ENCODE results near the gene TAOK1.

TAOK1 gene

GRCh38 chr17:29379084-29379991, 10.8 kb upstream of the TAOK1 start:
- no peak for DNase-seq

- no peak for DNase-seq
Observed at GRCh38 chr17:29383686-29384085, 6.5 kb upstream of the TAOK1 start.

GRCh38 chr17:29384901-29385300, 5.3 kb upstream of the TAOK1 start:
- no peak for DNase-seq

GRCh38 chr17:29386760-29387159, 3.4 kb upstream of the TAOK1 start:
- no peak for DNase-seq

GRCh38 chr17:29388937-29389336, 1.2 kb upstream of the TAOK1 start:
- no peak for DNase-seq

- DNase-seq, result no peak
Observed at GRCh38 chr17:29390851-29391631, 878 bp downstream of the TAOK1 start.

- DNase-seq, result no peak
Observed at GRCh38 chr17:29393436-29393835, 3.3 kb downstream of the TAOK1 start.

GRCh38 chr17:29394761-29395160, 4.6 kb downstream of the TAOK1 start:
- no peak for DNase-seq

GRCh38 chr17:29396066-29396465, 5.9 kb downstream of the TAOK1 start:
- DNase-seq, result no peak

GRCh38 chr17:29399634-29400033, 9.5 kb downstream of the TAOK1 start:
- no peak for DNase-seq

GRCh38 chr17:29400818-29401217, 10.7 kb downstream of the TAOK1 start:
- DNase-seq, result no peak

GRCh38 chr17:29401258-29401657, 11.1 kb downstream of the TAOK1 start:
- no peak for DNase-seq

GRCh38 chr17:29407856-29408255, 17.7 kb downstream of the TAOK1 start:
- DNase-seq, result no peak

- no peak for DNase-seq
Observed at GRCh38 chr17:29409963-29410362, 19.8 kb downstream of the TAOK1 start.

- DNase-seq, result no peak
Observed at GRCh38 chr17:29412780-29413565, 22.8 kb downstream of the TAOK1 start.

- DNase-seq, result no peak
Observed at GRCh38 chr17:29420128-29420527, 30.0 kb downstream of the TAOK1 start.

- DNase-seq, result no peak
Observed at GRCh38 chr17:29430275-29430674, 40.1 kb downstream of the TAOK1 start.

GRCh38 chr17:29433541-29433940, 43.4 kb downstream of the TAOK1 start:
- DNase-seq, result no peak

- DNase-seq, result no peak
Observed at GRCh38 chr17:29434550-29434949, 44.4 kb downstream of the TAOK1 start.

- DNase-seq, result no peak
Observed at GRCh38 chr17:29442451-29442850, 52.3 kb downstream of the TAOK1 start.

- no peak for DNase-seq
Observed at GRCh38 chr17:29443041-29443739, 53.0 kb downstream of the TAOK1 start.

- no peak for DNase-seq
Observed at GRCh38 chr17:29444589-29444988, 54.4 kb downstream of the TAOK1 start.

GRCh38 chr17:29445844-29446243, 55.7 kb downstream of the TAOK1 start:
- DNase-seq, result no peak
